ENCODE data around the gene CERS3.

CERS3 gene

GRCh38 chr15:100439514-100439913 lies 89.2 kb downstream of the CERS3 start:
- Histone ChIP-seq H3K27ac (ENCODE audit: low read depth in 2 of 2, low read length in 2 of 2) (no peak overlapping the region), H3K27me3 (ENCODE audit: control insufficient read depth in 2 of 2, insufficient read depth in 2 of 2, low read length in 2 of 2) (no peaks in the 10 kb centered on the region), H3K36me3 (ENCODE audit: control insufficient read depth in 2 of 2, insufficient read depth in 2 of 2, low read length in 2 of 2) (no peaks in the 10 kb centered on the region), H3K4me1 (ENCODE audit: control insufficient read depth in 2 of 2, insufficient read depth in 2 of 2, low read length in 2 of 2) (no peaks in the 10 kb centered on the region), H3K9ac (ENCODE audit: low read depth in 1 of 2, low read length in 2 of 2) (no peak overlapping the region), H3K4me3 (ENCODE audit: low read length in 2 of 2) (no peak overlapping the region), H3K9me3 (ENCODE audit: control insufficient read depth in 2 of 2, low read length in 2 of 2) (no peaks in the 10 kb centered on the region)

- Histone ChIP-seq H3K27me3 (ENCODE audit: control insufficient read depth in 2 of 2, insufficient read depth in 2 of 2, low read length in 2 of 2) (no peaks in the 10 kb centered on the region), H3K27ac (ENCODE audit: low read depth in 2 of 2, low read length in 2 of 2) (no peak overlapping the region), H3K9me3 (ENCODE audit: control insufficient read depth in 2 of 2, low read length in 2 of 2) (no peaks in the 10 kb centered on the region), H3K4me3 (ENCODE audit: low read length in 2 of 2) (no peak overlapping the region), H3K4me1 (ENCODE audit: control insufficient read depth in 2 of 2, insufficient read depth in 2 of 2, low read length in 2 of 2) (no peaks in the 10 kb centered on the region), H3K9ac (ENCODE audit: low read depth in 1 of 2, low read length in 2 of 2) (no peak overlapping the region), H3K36me3 (ENCODE audit: control insufficient read depth in 2 of 2, insufficient read depth in 2 of 2, low read length in 2 of 2) (no peaks in the 10 kb centered on the region)
Observed at GRCh38 chr15:100438570-100438969, 90.2 kb downstream of the CERS3 start.

- H3K27ac ChIP-seq (ENCODE audit: low read depth in 2 of 2, low read length in 2 of 2), result no peak overlapping the region
- no peaks in the 10 kb centered on the region for H3K27me3 ChIP-seq (ENCODE audit: control insufficient read depth in 2 of 2, insufficient read depth in 2 of 2, low read length in 2 of 2)
Observed at GRCh38 chr15:100437261-100437660, 91.5 kb downstream of the CERS3 start.

GRCh38 chr15:100434561-100434960 lies 94.2 kb downstream of the CERS3 start:
- Histone ChIP-seq H3K9ac (ENCODE audit: low read depth in 1 of 2, low read length in 2 of 2) (no peak overlapping the region), H3K27me3 (ENCODE audit: control insufficient read depth in 2 of 2, insufficient read depth in 2 of 2, low read length in 2 of 2) (peaks cover 0 to 2% of the 10 kb centered on the region in 2 donors), H3K4me1 (ENCODE audit: control insufficient read depth in 2 of 2, insufficient read depth in 2 of 2, low read length in 2 of 2) (no peaks in the 10 kb centered on the region), H3K4me3 (ENCODE audit: low read length in 2 of 2) (no peak overlapping the region), H3K27ac (ENCODE audit: low read depth in 2 of 2, low read length in 2 of 2) (no peak overlapping the region), H3K9me3 (ENCODE audit: control insufficient read depth in 2 of 2, low read length in 2 of 2) (no peaks in the 10 kb centered on the region), H3K36me3 (ENCODE audit: control insufficient read depth in 2 of 2, insufficient read depth in 2 of 2, low read length in 2 of 2) (no peaks in the 10 kb centered on the region)

More at GRCh38 chr15:100437261-100437660, 91.5 kb downstream of the CERS3 start:
- H3K4me3 ChIP-seq (ENCODE audit: low read length in 2 of 2), result no peak overlapping the region
- H3K9me3 ChIP-seq (ENCODE audit: control insufficient read depth in 2 of 2, low read length in 2 of 2), result no peaks in the 10 kb centered on the region
- H3K9ac ChIP-seq (ENCODE audit: low read depth in 1 of 2, low read length in 2 of 2), result no peak overlapping the region
- H3K36me3 ChIP-seq (ENCODE audit: control insufficient read depth in 2 of 2, insufficient read depth in 2 of 2, low read length in 2 of 2), result no peaks in the 10 kb centered on the region
- H3K4me1 ChIP-seq (ENCODE audit: control insufficient read depth in 2 of 2, insufficient read depth in 2 of 2, low read length in 2 of 2), result no peaks in the 10 kb centered on the region

GRCh38 chr15:100434038-100434437 lies 94.7 kb downstream of the CERS3 start:
- H3K36me3 ChIP-seq (ENCODE audit: control insufficient read depth in 2 of 2, insufficient read depth in 2 of 2, low read length in 2 of 2), result no peaks in the 10 kb centered on the region
- H3K27ac ChIP-seq (ENCODE audit: low read depth in 2 of 2, low read length in 2 of 2), result no peak overlapping the region
- no peak overlapping the region for H3K4me3 ChIP-seq (ENCODE audit: low read length in 2 of 2)
- H3K9me3 ChIP-seq (ENCODE audit: control insufficient read depth in 2 of 2, low read length in 2 of 2), result no peaks in the 10 kb centered on the region
- H3K27me3 ChIP-seq (ENCODE audit: control insufficient read depth in 2 of 2, insufficient read depth in 2 of 2, low read length in 2 of 2), result peaks cover 0 to 2% of the 10 kb centered on the region in 2 donors
- H3K9ac ChIP-seq (ENCODE audit: low read depth in 1 of 2, low read length in 2 of 2), result no peak overlapping the region
- H3K4me1 ChIP-seq (ENCODE audit: control insufficient read depth in 2 of 2, insufficient read depth in 2 of 2, low read length in 2 of 2), result no peaks in the 10 kb centered on the region

GRCh38 chr15:100433304-100433703 lies 95.4 kb downstream of the CERS3 start:
- no peaks in the 10 kb centered on the region for H3K36me3 ChIP-seq (ENCODE audit: control insufficient read depth in 2 of 2, insufficient read depth in 2 of 2, low read length in 2 of 2)
- no peaks in the 10 kb centered on the region for H3K4me1 ChIP-seq (ENCODE audit: control insufficient read depth in 2 of 2, insufficient read depth in 2 of 2, low read length in 2 of 2)
- no peak overlapping the region for H3K4me3 ChIP-seq (ENCODE audit: low read length in 2 of 2)
- no peaks in the 10 kb centered on the region for H3K9me3 ChIP-seq (ENCODE audit: control insufficient read depth in 2 of 2, low read length in 2 of 2)
- no peak overlapping the region for H3K27ac ChIP-seq (ENCODE audit: low read depth in 2 of 2, low read length in 2 of 2)
- no peak overlapping the region for H3K9ac ChIP-seq (ENCODE audit: low read depth in 1 of 2, low read length in 2 of 2)
- peaks cover 0 to 2% of the 10 kb centered on the region in 2 donors for H3K27me3 ChIP-seq (ENCODE audit: control insufficient read depth in 2 of 2, insufficient read depth in 2 of 2, low read length in 2 of 2)

GRCh38 chr15:100430411-100430810 lies 98.3 kb downstream of the CERS3 start:
- no peaks in the 10 kb centered on the region for H3K9me3 ChIP-seq (ENCODE audit: control insufficient read depth in 2 of 2, low read length in 2 of 2)
- H3K27ac ChIP-seq (ENCODE audit: low read depth in 2 of 2, low read length in 2 of 2), result no peak overlapping the region
- no peaks in the 10 kb centered on the region for H3K4me1 ChIP-seq (ENCODE audit: control insufficient read depth in 2 of 2, insufficient read depth in 2 of 2, low read length in 2 of 2)
- H3K27me3 ChIP-seq (ENCODE audit: control insufficient read depth in 2 of 2, insufficient read depth in 2 of 2, low read length in 2 of 2), result peaks cover 0 to 2% of the 10 kb centered on the region in 2 donors
- H3K9ac ChIP-seq (ENCODE audit: low read depth in 1 of 2, low read length in 2 of 2), result no peak overlapping the region
- H3K36me3 ChIP-seq (ENCODE audit: control insufficient read depth in 2 of 2, insufficient read depth in 2 of 2, low read length in 2 of 2), result no peaks in the 10 kb centered on the region
- H3K4me3 ChIP-seq (ENCODE audit: low read length in 2 of 2), result no peak overlapping the region

GRCh38 chr15:100429116-100429728 lies 99.5 kb downstream of the CERS3 start:
- H3K36me3 ChIP-seq (ENCODE audit: control insufficient read depth in 2 of 2, insufficient read depth in 2 of 2, low read length in 2 of 2), result no peaks in the 10 kb centered on the region
- no peaks in the 10 kb centered on the region for H3K4me1 ChIP-seq (ENCODE audit: control insufficient read depth in 2 of 2, insufficient read depth in 2 of 2, low read length in 2 of 2)
- H3K4me3 ChIP-seq (ENCODE audit: low read length in 2 of 2), result no peak overlapping the region
- no peak overlapping the region for H3K27ac ChIP-seq (ENCODE audit: low read depth in 2 of 2, low read length in 2 of 2)
- H3K9ac ChIP-seq (ENCODE audit: low read depth in 1 of 2, low read length in 2 of 2), result no peak overlapping the region
- H3K27me3 ChIP-seq (ENCODE audit: control insufficient read depth in 2 of 2, insufficient read depth in 2 of 2, low read length in 2 of 2), result peaks cover 0 to 2% of the 10 kb centered on the region in 2 donors
- no peaks in the 10 kb centered on the region for H3K9me3 ChIP-seq (ENCODE audit: control insufficient read depth in 2 of 2, low read length in 2 of 2)

- Histone ChIP-seq H3K9me3 (ENCODE audit: control insufficient read depth in 2 of 2, low read length in 2 of 2) (no peaks in the 10 kb centered on the region), H3K9ac (ENCODE audit: low read depth in 1 of 2, low read length in 2 of 2) (no peak overlapping the region), H3K4me3 (ENCODE audit: low read length in 2 of 2) (no peak overlapping the region), H3K36me3 (ENCODE audit: control insufficient read depth in 2 of 2, insufficient read depth in 2 of 2, low read length in 2 of 2) (no peaks in the 10 kb centered on the region), H3K27ac (ENCODE audit: low read depth in 2 of 2, low read length in 2 of 2) (no peak overlapping the region), H3K27me3 (ENCODE audit: control insufficient read depth in 2 of 2, insufficient read depth in 2 of 2, low read length in 2 of 2) (peaks cover 0 to 2% of the 10 kb centered on the region in 2 donors), H3K4me1 (ENCODE audit: control insufficient read depth in 2 of 2, insufficient read depth in 2 of 2, low read length in 2 of 2) (no peaks in the 10 kb centered on the region)
Observed at GRCh38 chr15:100426937-100427336, 101.8 kb downstream of the CERS3 start.

- Histone ChIP-seq H3K27ac (ENCODE audit: low read depth in 2 of 2, low read length in 2 of 2) (no peak overlapping the region), H3K36me3 (ENCODE audit: control insufficient read depth in 2 of 2, insufficient read depth in 2 of 2, low read length in 2 of 2) (no peaks in the 10 kb centered on the region), H3K9ac (ENCODE audit: low read depth in 1 of 2, low read length in 2 of 2) (no peak overlapping the region), H3K4me3 (ENCODE audit: low read length in 2 of 2) (no peak overlapping the region), H3K27me3 (ENCODE audit: control insufficient read depth in 2 of 2, insufficient read depth in 2 of 2, low read length in 2 of 2) (no peaks in the 10 kb centered on the region), H3K4me1 (ENCODE audit: control insufficient read depth in 2 of 2, insufficient read depth in 2 of 2, low read length in 2 of 2) (no peaks in the 10 kb centered on the region), H3K9me3 (ENCODE audit: control insufficient read depth in 2 of 2, low read length in 2 of 2) (no peaks in the 10 kb centered on the region)
Observed at GRCh38 chr15:100405179-100405578, 123.6 kb downstream of the CERS3 start.

- H3K4me1 ChIP-seq (ENCODE audit: control insufficient read depth in 2 of 2, insufficient read depth in 2 of 2, low read length in 2 of 2), result no peaks in the 10 kb centered on the region
- H3K27ac ChIP-seq (ENCODE audit: low read depth in 2 of 2, low read length in 2 of 2), result no peak overlapping the region
- H3K9me3 ChIP-seq (ENCODE audit: control insufficient read depth in 2 of 2, low read length in 2 of 2), result no peaks in the 10 kb centered on the region
- no peak overlapping the region for H3K9ac ChIP-seq (ENCODE audit: low read depth in 1 of 2, low read length in 2 of 2)
- H3K4me3 ChIP-seq (ENCODE audit: low read length in 2 of 2), result no peak overlapping the region
- H3K36me3 ChIP-seq (ENCODE audit: control insufficient read depth in 2 of 2, insufficient read depth in 2 of 2, low read length in 2 of 2), result no peaks in the 10 kb centered on the region
- H3K27me3 ChIP-seq (ENCODE audit: control insufficient read depth in 2 of 2, insufficient read depth in 2 of 2, low read length in 2 of 2), result no peaks in the 10 kb centered on the region
Observed at GRCh38 chr15:100400996-100401395, 127.8 kb downstream of the CERS3 start.

Measured in mucosa of rectum (tissue), 2 donors.